Stimulated activated naive CD8-positive, alpha-beta T cell treated with anti-CD3 and anti-CD28 coated beads, Interleukin-15, amount 100 ng/mL, for 72 hours (primary cell): ENCODE measurements around the gene SLC9C1.

Experiments
- ATAC-seq: fragments of 150-1000 bp; cut with Tn5 transposase; 2 replicates; pipeline ENCODE4 v1.10.0; 2021; ENCODE audit warnings: mild to moderate bottlenecking, moderate library complexity
- DNase-seq, 2 donors: peaks; one replicate each; pipeline ENCODE4 v3.0.0; 2021 to 2022
- H3K27ac Mint-ChIP-seq, 2 donors: one replicate each; pipeline ENCODE4 v1.8.0; 2022; ENCODE audit warnings: mild to moderate bottlenecking in 2 of 2, mixed read lengths in 2 of 2, moderate library complexity in 2 of 2
- H3K27me3 Mint-ChIP-seq: one replicate; pipeline ENCODE4 v1.8.0; 2022; ENCODE audit warnings: mixed read lengths
- H3K4me1 Mint-ChIP-seq: one replicate; pipeline ENCODE4 v1.8.0; 2022; ENCODE audit warnings: mild to moderate bottlenecking, mixed read lengths
- H3K4me3 Mint-ChIP-seq, 2 donors: one replicate each; pipeline ENCODE4 v1.8.0; 2022; ENCODE audit warnings: mild to moderate bottlenecking in 2 of 2, mixed read lengths in 2 of 2, moderate library complexity in 1 of 2
- H3K9me3 Mint-ChIP-seq, 2 donors: one replicate each; pipeline ENCODE4 v1.8.0; 2022; ENCODE audit warnings: mixed read lengths in 2 of 2

SLC9C1 gene

GRCh38 chr3:112132975-112133448 is 161.0 kb downstream of the SLC9C1 start, which contains the start of gene GCSAM:
GCSAM (minus strand) TSS chr3:112133248; CDS start chr3:112133120, 128 bp downstream.
- Mint-ChIP-seq H3K27me3 (no peaks in the 10 kb centered on the region), H3K4me3 (peak within 1 kb of the TSS; percentile 97 to 98), H3K9me3 (no peaks in the 10 kb centered on the region), H3K27ac (peak within 1 kb of the TSS; percentile 81 to 93), H3K4me1 (peaks cover 87% of the 10 kb centered on the region)
- DNase-seq (peak; percentile 61 to 83), ATAC-seq (peak; percentile 93)

- no peaks in the 10 kb centered on the region for H3K9me3 Mint-ChIP-seq
- no peak for DNase-seq
- H3K27ac Mint-ChIP-seq, result peak overlapping the region; percentile 60 to 93
- peaks cover 87% of the 10 kb centered on the region for H3K4me1 Mint-ChIP-seq
- peak; percentile 1 for ATAC-seq
- no peaks in the 10 kb centered on the region for H3K27me3 Mint-ChIP-seq
- H3K4me3 Mint-ChIP-seq, result peak overlapping the region; percentile 97 to 98
These were observed 161.5 kb downstream of the SLC9C1 start for GRCh38 chr3:112132554-112132953.

GRCh38 chr3:112132088-112132487 is 161.9 kb downstream of the SLC9C1 start:
- no peaks in the 10 kb centered on the region for H3K9me3 Mint-ChIP-seq
- H3K27me3 Mint-ChIP-seq, result no peaks in the 10 kb centered on the region
- H3K4me3 Mint-ChIP-seq, result peak overlapping the region; percentile 97 to 98
- H3K4me1 Mint-ChIP-seq, result peaks cover 87% of the 10 kb centered on the region
- no peak for DNase-seq
- no peak for ATAC-seq
- no peak overlapping the region for H3K27ac Mint-ChIP-seq

- H3K27ac Mint-ChIP-seq, result peak overlapping the region in 1 of 2 donors; percentile 60
- ATAC-seq, result no peak
- H3K4me1 Mint-ChIP-seq, result peaks cover 87% of the 10 kb centered on the region
- DNase-seq, result no peak
- no peaks in the 10 kb centered on the region for H3K9me3 Mint-ChIP-seq
- no peaks in the 10 kb centered on the region for H3K27me3 Mint-ChIP-seq
- H3K4me3 Mint-ChIP-seq, result peak overlapping the region; percentile 53 to 62
These were observed 162.9 kb downstream of the SLC9C1 start for GRCh38 chr3:112131111-112131510.

GRCh38 chr3:112130638-112130993 is 163.4 kb downstream of the SLC9C1 start:
- Mint-ChIP-seq H3K4me1 (peaks cover 87% of the 10 kb centered on the region), H3K9me3 (no peaks in the 10 kb centered on the region), H3K27ac (peak overlapping the region; percentile 17 to 46), H3K27me3 (no peaks in the 10 kb centered on the region), H3K4me3 (peak overlapping the region; percentile 41 to 53)
- ATAC-seq (no peak), DNase-seq (no peak)

GRCh38 chr3:112129925-112130637 is 163.9 kb downstream of the SLC9C1 start:
- ATAC-seq (no peak), DNase-seq (no peak)
- Mint-ChIP-seq H3K27ac (peak overlapping the region in 1 of 2 donors; percentile 79), H3K4me3 (peak overlapping the region; percentile 41 to 53), H3K4me1 (peaks cover 87% of the 10 kb centered on the region), H3K27me3 (no peaks in the 10 kb centered on the region), H3K9me3 (no peaks in the 10 kb centered on the region)

GRCh38 chr3:112128843-112129727 is 164.9 kb downstream of the SLC9C1 start:
- Mint-ChIP-seq H3K27ac (peak overlapping the region; percentile 28 to 79), H3K27me3 (no peaks in the 10 kb centered on the region), H3K4me3 (peak overlapping the region; percentile 28 to 53), H3K9me3 (no peaks in the 10 kb centered on the region), H3K4me1 (peaks cover 80% of the 10 kb centered on the region)
- DNase-seq (peak; percentile 29 to 54), ATAC-seq (peak; percentile 67)

GRCh38 chr3:112127522-112128494 is 166.2 kb downstream of the SLC9C1 start:
- no peaks in the 10 kb centered on the region for H3K27me3 Mint-ChIP-seq
- ATAC-seq, result no peak
- H3K27ac Mint-ChIP-seq, result peak overlapping the region; percentile 15 to 89
- H3K4me1 Mint-ChIP-seq, result peaks cover 67% of the 10 kb centered on the region
- DNase-seq, result no peak
- H3K4me3 Mint-ChIP-seq, result peak overlapping the region; percentile 67 to 75
- no peaks in the 10 kb centered on the region for H3K9me3 Mint-ChIP-seq

- H3K27me3 Mint-ChIP-seq, result no peaks in the 10 kb centered on the region
- ATAC-seq (no peak), DNase-seq (no peak)
- no peaks in the 10 kb centered on the region for H3K9me3 Mint-ChIP-seq
- H3K4me1 Mint-ChIP-seq, result peaks cover 67% of the 10 kb centered on the region
- peak overlapping the region; percentile 67 to 75 for H3K4me3 Mint-ChIP-seq
- peak overlapping the region in 1 of 2 donors; percentile 79 for H3K27ac Mint-ChIP-seq
These were observed 167.5 kb downstream of the SLC9C1 start for GRCh38 chr3:112126511-112126911.

- Mint-ChIP-seq H3K27me3 (no peaks in the 10 kb centered on the region), H3K4me1 (peaks cover 69% of the 10 kb centered on the region), H3K27ac (peak overlapping the region in 1 of 2 donors; percentile 70), H3K9me3 (no peaks in the 10 kb centered on the region), H3K4me3 (no peak overlapping the region)
- no peak for ATAC-seq
- DNase-seq, result no peak
These were observed 169.0 kb downstream of the SLC9C1 start for GRCh38 chr3:112124907-112125607.

GRCh38 chr3:112123548-112123947 is 170.5 kb downstream of the SLC9C1 start:
- no peak for DNase-seq
- H3K27ac Mint-ChIP-seq, result no peak overlapping the region
- H3K27me3 Mint-ChIP-seq, result no peaks in the 10 kb centered on the region
- H3K4me3 Mint-ChIP-seq, result no peak overlapping the region
- no peak for ATAC-seq
- no peaks in the 10 kb centered on the region for H3K9me3 Mint-ChIP-seq
- H3K4me1 Mint-ChIP-seq, result peaks cover 67% of the 10 kb centered on the region

GRCh38 chr3:112122870-112123269 is 171.1 kb downstream of the SLC9C1 start:
- Mint-ChIP-seq H3K27me3 (no peaks in the 10 kb centered on the region), H3K9me3 (no peaks in the 10 kb centered on the region), H3K4me1 (peaks cover 65% of the 10 kb centered on the region), H3K27ac (no peak overlapping the region), H3K4me3 (no peak overlapping the region)
- ATAC-seq, result no peak
- DNase-seq, result no peak

GRCh38 chr3:112121577-112122547 is 172.2 kb downstream of the SLC9C1 start:
- H3K27ac Mint-ChIP-seq, result no peak overlapping the region
- H3K4me1 Mint-ChIP-seq, result peaks cover 63% of the 10 kb centered on the region
- H3K27me3 Mint-ChIP-seq, result no peaks in the 10 kb centered on the region
- no peaks in the 10 kb centered on the region for H3K9me3 Mint-ChIP-seq
- H3K4me3 Mint-ChIP-seq, result no peak overlapping the region
- ATAC-seq (no peak), DNase-seq (no peak)
